Epithelial cell of proximal tubule (primary cell): ENCODE results near the gene NEK7. TPM values are rescaled to one million over a fixed set of nuclear protein-coding genes. Genes with fewer than 3 reads are reported as not detected.
"Not testable (repeated sequence)": the region's sequence is repeated elsewhere in the genome, so short reads cannot be mapped to it uniquely, and the experiment has no call there.

ENCODE experiments used
- DNase-seq: peaks from one replicate; pipeline ENCODE4 v3.0.0-alpha.2; 2011; ENCODE audit warnings: low read depth
- H3K4me3 ChIP-seq: 2 replicates; pipeline ENCODE4 v1.5.1; 2011; ENCODE audit warnings: low read depth, mild to moderate bottlenecking, low read length
- total RNA-seq: library from RNA; depleted of rRNA; stranded (reverse); fragments of >200 nt; gene quantifications from 2 replicates; pipeline ENCODE4 v1.2.3, GENCODE V29; 2015
- TF ChIP-seq, protein P1 (sequence below): conservative IDR thresholded peaks from 2 replicates; pipeline ENCODE4 v1.5.1; 2012; ENCODE audit warnings: low read depth, mild to moderate bottlenecking, low read length

Gene NEK7
- total RNA-seq, 1 donor from 2014 or later = 20.5 TPM

- DNase-seq = peak; percentile 69
- TF ChIP-seq, protein P1, sequence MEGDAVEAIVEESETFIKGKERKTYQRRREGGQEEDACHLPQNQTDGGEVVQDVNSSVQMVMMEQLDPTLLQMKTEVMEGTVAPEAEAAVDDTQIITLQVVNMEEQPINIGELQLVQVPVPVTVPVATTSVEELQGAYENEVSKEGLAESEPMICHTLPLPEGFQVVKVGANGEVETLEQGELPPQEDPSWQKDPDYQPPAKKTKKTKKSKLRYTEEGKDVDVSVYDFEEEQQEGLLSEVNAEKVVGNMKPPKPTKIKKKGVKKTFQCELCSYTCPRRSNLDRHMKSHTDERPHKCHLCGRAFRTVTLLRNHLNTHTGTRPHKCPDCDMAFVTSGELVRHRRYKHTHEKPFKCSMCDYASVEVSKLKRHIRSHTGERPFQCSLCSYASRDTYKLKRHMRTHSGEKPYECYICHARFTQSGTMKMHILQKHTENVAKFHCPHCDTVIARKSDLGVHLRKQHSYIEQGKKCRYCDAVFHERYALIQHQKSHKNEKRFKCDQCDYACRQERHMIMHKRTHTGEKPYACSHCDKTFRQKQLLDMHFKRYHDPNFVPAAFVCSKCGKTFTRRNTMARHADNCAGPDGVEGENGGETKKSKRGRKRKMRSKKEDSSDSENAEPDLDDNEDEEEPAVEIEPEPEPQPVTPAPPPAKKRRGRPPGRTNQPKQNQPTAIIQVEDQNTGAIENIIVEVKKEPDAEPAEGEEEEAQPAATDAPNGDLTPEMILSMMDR = no peak
- H3K4me3 ChIP-seq = no peak overlapping the region
Observed at GRCh38 chr1:198212675-198213074, 55.9 kb downstream of the NEK7 start.

DNA sequence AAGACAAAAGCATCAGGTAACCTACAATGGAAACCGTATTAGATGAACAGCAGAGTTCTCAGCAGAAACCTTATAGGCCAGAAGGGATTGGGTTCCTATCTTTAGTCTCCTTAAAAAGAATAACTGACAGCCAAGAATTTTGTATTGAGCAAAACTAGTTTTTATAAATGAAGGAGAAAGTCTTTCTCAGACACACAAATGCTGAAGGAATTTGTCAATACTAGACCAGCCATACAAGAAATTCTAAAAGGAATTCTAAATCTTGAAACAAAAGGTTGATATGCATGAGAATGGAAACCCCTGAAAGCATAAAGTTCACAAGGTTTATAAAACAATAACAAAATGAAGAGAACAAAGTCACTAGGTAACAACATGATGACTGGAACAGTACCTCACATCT lies 58.1 kb downstream of the NEK7 start:
- H3K4me3 ChIP-seq = no peak overlapping the region
- DNase-seq = no peak
- TF ChIP-seq, protein P1 = no peak

DNA sequence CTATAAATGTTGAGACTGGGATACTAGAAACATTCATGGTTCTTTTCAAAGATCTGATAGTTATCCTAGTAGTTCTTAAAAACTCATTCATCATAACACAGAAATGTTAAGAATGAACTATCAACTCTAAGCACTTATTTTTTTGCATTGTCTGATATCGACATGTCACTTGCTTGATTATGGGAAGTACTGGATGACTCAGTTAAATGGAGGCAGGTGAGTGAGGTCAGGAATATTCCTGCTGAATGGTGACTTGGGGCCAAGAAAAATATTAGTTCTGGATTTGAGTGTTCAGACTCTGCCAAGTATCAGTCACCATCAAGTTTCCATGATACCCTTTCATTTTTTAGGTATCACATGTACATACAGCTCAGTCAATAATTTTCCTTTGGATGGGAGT lies 63.6 kb downstream of the NEK7 start:
- DNase-seq = peak; percentile 33
- TF ChIP-seq, protein P1 = no peak
- no peak overlapping the region for H3K4me3 ChIP-seq

DNA sequence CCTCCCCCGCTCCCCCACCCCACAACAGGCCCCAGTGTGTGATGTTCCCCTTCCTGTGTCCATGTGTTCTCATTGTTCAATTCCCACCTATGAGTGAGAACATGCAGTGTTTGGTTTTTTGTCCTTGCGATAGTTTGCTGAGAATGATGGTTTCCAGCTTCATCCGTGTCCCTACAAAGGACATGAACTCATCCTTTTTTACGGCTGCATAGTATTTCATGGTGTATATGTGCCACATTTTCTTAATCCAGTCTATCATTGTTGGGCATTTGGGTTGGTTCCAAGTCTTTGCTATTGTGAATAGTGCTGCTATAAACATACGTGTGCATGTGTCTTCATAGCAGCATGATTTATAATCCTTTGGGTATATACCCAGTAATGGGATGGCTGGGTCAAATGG lies 70.2 kb downstream of the NEK7 start:
- not testable (repeated sequence) for H3K4me3 ChIP-seq, DNase-seq

GRCh38 chr1:198227454-198227853 lies 70.7 kb downstream of the NEK7 start:
- not testable (repeated sequence) for H3K4me3 ChIP-seq, DNase-seq

DNA sequence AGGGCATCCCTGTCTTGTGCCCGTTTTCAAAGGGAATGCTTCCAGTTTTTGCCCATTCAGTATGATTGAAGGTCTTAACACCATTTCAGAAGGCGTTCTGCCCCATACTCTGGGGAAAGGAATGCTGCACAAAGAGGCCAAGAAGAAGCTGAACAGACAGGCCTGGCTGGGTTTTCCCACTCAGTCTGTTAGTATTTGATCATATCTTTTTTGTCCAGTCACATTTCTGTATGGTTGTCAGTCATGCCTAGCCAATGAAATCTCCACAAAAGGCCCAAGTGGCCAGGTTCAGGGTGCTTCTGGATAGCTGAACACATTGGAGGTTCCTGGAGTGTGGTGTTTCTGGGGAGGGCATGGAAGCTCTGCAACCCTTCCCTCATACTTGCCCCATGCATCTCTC lies 72.1 kb downstream of the NEK7 start:
- TF ChIP-seq, protein P1 = no peak
- no peak overlapping the region for H3K4me3 ChIP-seq
- no peak for DNase-seq

- no peak overlapping the region for H3K4me3 ChIP-seq
- TF ChIP-seq, protein P1 = no peak
- DNase-seq = no peak
Observed at GRCh38 chr1:198231779-198232178, 75.0 kb downstream of the NEK7 start.

GRCh38 chr1:198232378-198232777 lies 75.6 kb downstream of the NEK7 start:
- TF ChIP-seq, protein P1 = no peak
- DNase-seq = no peak
- H3K4me3 ChIP-seq = no peak overlapping the region
